Measurements from ENCODE around the gene LAMTOR4.

DNA sequence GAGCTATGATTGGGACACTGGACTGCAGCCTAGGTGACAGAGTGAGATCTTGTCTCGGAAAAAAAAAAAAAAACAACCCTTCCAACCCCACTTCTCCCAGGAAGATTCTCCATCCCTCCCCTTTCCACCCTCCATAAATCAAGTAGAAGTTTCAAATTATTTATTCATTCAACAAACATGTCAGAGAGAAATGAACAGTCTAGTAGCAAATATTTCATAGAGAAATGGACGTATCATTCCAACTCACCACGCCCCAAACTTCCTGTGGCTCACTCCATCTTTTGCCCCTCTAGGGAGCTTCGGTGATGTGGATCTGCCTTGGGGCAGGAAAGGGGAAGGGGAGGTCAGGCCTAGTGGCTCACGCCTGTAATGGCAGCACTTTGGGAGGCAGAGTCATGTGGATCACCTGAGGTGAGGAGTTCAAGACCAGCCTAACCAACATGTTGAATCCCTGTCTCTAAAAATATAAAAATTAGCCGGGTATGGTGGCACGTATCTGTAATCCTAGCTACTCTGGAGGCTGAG is 10.4 kb downstream of the LAMTOR4 start:
- TF ChIP-seq, protein P1, sequence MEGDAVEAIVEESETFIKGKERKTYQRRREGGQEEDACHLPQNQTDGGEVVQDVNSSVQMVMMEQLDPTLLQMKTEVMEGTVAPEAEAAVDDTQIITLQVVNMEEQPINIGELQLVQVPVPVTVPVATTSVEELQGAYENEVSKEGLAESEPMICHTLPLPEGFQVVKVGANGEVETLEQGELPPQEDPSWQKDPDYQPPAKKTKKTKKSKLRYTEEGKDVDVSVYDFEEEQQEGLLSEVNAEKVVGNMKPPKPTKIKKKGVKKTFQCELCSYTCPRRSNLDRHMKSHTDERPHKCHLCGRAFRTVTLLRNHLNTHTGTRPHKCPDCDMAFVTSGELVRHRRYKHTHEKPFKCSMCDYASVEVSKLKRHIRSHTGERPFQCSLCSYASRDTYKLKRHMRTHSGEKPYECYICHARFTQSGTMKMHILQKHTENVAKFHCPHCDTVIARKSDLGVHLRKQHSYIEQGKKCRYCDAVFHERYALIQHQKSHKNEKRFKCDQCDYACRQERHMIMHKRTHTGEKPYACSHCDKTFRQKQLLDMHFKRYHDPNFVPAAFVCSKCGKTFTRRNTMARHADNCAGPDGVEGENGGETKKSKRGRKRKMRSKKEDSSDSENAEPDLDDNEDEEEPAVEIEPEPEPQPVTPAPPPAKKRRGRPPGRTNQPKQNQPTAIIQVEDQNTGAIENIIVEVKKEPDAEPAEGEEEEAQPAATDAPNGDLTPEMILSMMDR (IDR thresholded peaks at IDR 0.05) = no peak
- no peak for TF ChIP-seq POLR2A (IDR thresholded peaks at IDR 0.05)

Data from heart left ventricle (tissue), 13 donors.